HepG2 (cell line): ENCODE results near the gene KRTAP5-1.

Source experiments
- POLR2A ChIP-seq, 2 experiments: IDR thresholded peaks; 2 replicates each; pipeline ENCODE4 v1.6.1; 2011; ENCODE audit warnings: low read depth in 2 of 2, low read length in 2 of 2, mild to moderate bottlenecking in 1 of 2, moderate library complexity in 1 of 2; ENCODE audit not compliant: insufficient read depth in 1 of 2
- TF ChIP-seq, protein P1 (sequence below): sonication (generic); formaldehyde crosslinking; IDR thresholded peaks from 2 replicates; pipeline ENCODE4 v1.5.0; 2020; ENCODE audit warnings: mild to moderate bottlenecking, missing genetic modification reagents, moderate library complexity
- TF ChIP-seq, protein P2 (sequence below): sonication (generic); formaldehyde crosslinking; IDR thresholded peaks from 2 replicates; pipeline ENCODE4 v1.5.1; 2020; ENCODE audit warnings: mild to moderate bottlenecking, missing genetic modification reagents

DNA sequence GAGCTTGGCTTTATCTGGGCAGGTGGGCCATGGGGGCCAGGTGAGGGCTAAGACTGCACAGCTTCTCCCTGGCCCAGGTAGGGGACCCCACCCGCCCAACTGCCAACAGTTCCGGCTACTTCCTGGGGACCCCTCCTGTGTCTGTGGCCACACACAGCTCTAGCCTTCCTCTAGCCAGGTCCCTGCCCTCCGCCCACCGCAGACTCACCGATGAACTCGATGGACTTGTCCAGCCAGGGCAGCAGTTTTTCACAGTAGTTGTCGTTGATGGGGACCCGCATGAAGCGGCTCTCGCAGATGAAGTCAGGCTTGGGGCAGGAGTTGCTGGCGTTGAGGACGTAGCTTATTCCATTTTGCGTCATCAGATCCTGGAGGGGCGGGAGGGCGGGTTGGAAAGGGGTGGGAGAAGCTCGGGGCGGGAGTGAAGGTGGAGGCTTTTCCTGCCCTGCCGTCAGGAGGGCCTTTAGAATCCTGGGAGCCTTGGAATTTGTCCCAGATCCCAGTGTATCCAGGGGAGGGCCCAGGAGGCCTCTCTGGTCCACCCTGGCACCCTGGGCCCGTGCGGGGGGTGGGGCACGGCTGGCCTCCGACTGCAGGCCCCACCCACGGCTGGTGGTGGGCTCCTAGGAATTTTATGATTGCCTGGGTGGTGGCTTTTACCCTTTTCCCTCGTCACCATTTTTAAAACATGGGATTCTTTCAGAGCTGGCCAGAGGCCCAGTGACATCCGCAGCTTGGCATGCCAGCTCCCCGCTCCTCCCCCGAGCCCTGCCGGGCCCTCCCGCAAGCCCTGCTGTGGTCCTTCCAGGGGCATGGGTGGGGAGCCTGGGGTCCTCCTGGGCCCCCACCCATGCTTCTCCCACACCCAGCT, 26.9 kb downstream of the KRTAP5-1 start:
- TF ChIP-seq, protein P1, sequence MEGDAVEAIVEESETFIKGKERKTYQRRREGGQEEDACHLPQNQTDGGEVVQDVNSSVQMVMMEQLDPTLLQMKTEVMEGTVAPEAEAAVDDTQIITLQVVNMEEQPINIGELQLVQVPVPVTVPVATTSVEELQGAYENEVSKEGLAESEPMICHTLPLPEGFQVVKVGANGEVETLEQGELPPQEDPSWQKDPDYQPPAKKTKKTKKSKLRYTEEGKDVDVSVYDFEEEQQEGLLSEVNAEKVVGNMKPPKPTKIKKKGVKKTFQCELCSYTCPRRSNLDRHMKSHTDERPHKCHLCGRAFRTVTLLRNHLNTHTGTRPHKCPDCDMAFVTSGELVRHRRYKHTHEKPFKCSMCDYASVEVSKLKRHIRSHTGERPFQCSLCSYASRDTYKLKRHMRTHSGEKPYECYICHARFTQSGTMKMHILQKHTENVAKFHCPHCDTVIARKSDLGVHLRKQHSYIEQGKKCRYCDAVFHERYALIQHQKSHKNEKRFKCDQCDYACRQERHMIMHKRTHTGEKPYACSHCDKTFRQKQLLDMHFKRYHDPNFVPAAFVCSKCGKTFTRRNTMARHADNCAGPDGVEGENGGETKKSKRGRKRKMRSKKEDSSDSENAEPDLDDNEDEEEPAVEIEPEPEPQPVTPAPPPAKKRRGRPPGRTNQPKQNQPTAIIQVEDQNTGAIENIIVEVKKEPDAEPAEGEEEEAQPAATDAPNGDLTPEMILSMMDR = no peak
- TF ChIP-seq POLR2A (IDR thresholded peaks at IDR 0.05; ENCODE audit: insufficient read depth in 1 of 2, low read depth in 2 of 2, low read length in 2 of 2) = no peak
- TF ChIP-seq, protein P2, sequence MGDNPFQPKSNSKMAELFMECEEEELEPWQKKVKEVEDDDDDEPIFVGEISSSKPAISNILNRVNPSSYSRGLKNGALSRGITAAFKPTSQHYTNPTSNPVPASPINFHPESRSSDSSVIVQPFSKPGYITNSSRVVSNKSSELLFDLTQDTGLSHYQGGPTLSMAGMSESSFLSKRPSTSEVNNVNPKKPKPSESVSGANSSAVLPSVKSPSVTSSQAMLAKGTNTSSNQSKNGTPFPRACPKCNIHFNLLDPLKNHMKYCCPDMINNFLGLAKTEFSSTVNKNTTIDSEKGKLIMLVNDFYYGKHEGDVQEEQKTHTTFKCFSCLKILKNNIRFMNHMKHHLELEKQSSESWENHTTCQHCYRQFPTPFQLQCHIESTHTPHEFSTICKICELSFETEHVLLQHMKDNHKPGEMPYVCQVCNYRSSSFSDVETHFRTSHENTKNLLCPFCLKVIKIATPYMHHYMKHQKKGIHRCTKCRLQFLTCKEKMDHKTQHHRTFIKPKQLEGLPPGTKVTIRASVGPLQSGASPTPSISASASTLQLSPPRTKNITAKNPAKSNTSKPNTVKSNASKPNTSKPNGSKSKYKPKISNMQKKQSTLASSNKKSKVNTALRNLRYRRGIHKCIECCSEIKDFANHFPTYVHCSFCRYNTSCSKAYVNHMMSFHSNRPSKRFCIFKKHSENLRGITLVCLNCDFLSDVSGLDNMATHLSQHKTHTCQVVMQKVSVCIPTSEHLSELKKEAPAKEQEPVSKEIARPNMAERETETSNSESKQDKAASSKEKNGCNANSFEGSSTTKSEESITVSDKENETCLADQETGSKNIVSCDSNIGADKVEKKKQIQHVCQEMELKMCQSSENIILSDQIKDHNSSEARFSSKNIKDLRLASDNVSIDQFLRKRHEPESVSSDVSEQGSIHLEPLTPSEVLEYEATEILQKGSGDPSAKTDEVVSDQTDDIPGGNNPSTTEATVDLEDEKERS (CRISPR knock-in tag) = no peak
